ENCODE measurements around the gene PLA2G4C. TPM values are rescaled to one million over a fixed set of nuclear protein-coding genes. Genes with fewer than 3 reads are reported as not detected.

PLA2G4C gene
- total and polyA plus RNA-seq, 4 donors = 1.1 to 5.9 (median 3.1) TPM

- H3K27me3 ChIP-seq (ENCODE audit: control insufficient read depth in 4 of 4, insufficient read depth in 4 of 4, low read length in 3 of 4) = peaks cover 0 to 3% (median 1%) of the 10 kb centered on the region in 4 donors
- no peak overlapping the region for H3K4me3 ChIP-seq (ENCODE audit: low read depth in 1 of 3, low read length in 3 of 3)
These were observed 85.1 kb downstream of the PLA2G4C start for GRCh38 chr19:48025480-48025879.

GRCh38 chr19:48023518-48023917 is 87.1 kb downstream of the PLA2G4C start:
- Histone ChIP-seq H3K4me1 (ENCODE audit: control insufficient read depth in 4 of 4, insufficient read depth in 4 of 4, low read length in 3 of 4) (no peaks in the 10 kb centered on the region), H3K36me3 (ENCODE audit: control insufficient read depth in 4 of 4, insufficient read depth in 3 of 4, low read depth in 1 of 4, low read length in 3 of 4) (no peaks in the 10 kb centered on the region), H3K9me3 (ENCODE audit: control insufficient read depth in 4 of 4, low read length in 3 of 4) (no peaks in the 10 kb centered on the region), H3K27me3 (ENCODE audit: control insufficient read depth in 4 of 4, insufficient read depth in 4 of 4, low read length in 3 of 4) (peaks cover 0 to 8% (median 2%) of the 10 kb centered on the region in 4 donors), H3K9ac (ENCODE audit: low read depth in 1 of 2, low read length in 2 of 2) (no peak overlapping the region), H3K27ac (ENCODE audit: low read depth in 1 of 2, low read length in 2 of 2) (no peak overlapping the region), H3K4me3 (ENCODE audit: low read depth in 1 of 3, low read length in 3 of 3) (no peak overlapping the region)
- 86% methylated on average over 3 of the region's 3 CpGs for WGBS
- no peak for TF ChIP-seq ATF3 (IDR thresholded peaks at IDR 0.05)
- no peak for DNase-seq (ENCODE audit: low spot score)

More at GRCh38 chr19:48025480-48025879, 85.1 kb downstream of the PLA2G4C start:
- Histone ChIP-seq H3K36me3 (ENCODE audit: control insufficient read depth in 4 of 4, insufficient read depth in 3 of 4, low read depth in 1 of 4, low read length in 3 of 4) (no peaks in the 10 kb centered on the region), H3K4me1 (ENCODE audit: control insufficient read depth in 4 of 4, insufficient read depth in 4 of 4, low read length in 3 of 4) (no peaks in the 10 kb centered on the region), H3K9ac (ENCODE audit: low read depth in 1 of 2, low read length in 2 of 2) (no peak overlapping the region), H3K9me3 (ENCODE audit: control insufficient read depth in 4 of 4, low read length in 3 of 4) (no peaks in the 10 kb centered on the region), H3K27ac (ENCODE audit: low read depth in 1 of 2, low read length in 2 of 2) (no peak overlapping the region)
- TF ChIP-seq MAX (IDR thresholded peaks at IDR 0.05) (no peak), TAF1 (conservative IDR thresholded peaks at IDR 0.05) (no peak), SP1 (IDR thresholded peaks at IDR 0.05) (no peak)
- no peak for DNase-seq (ENCODE audit: low spot score)
- 62% methylated on average over 3 of the region's 3 CpGs for WGBS

GRCh38 chr19:48023011-48023410 is 87.6 kb downstream of the PLA2G4C start:
- H3K27ac ChIP-seq (ENCODE audit: low read depth in 1 of 2, low read length in 2 of 2) = no peak overlapping the region
- TF ChIP-seq YY1 (IDR thresholded peaks at IDR 0.05) (no peak), HNF4G (IDR thresholded peaks at IDR 0.05) (no peak), MAX (IDR thresholded peaks at IDR 0.05) (no peak), ATF3 (IDR thresholded peaks at IDR 0.05) (no peak), EGR1 (IDR thresholded peaks at IDR 0.05; ENCODE audit: low read depth in 2 of 2) (no peak)
- no peaks in the 10 kb centered on the region for H3K4me1 ChIP-seq (ENCODE audit: control insufficient read depth in 4 of 4, insufficient read depth in 4 of 4, low read length in 3 of 4)
- peaks cover 0 to 8% (median 2%) of the 10 kb centered on the region in 4 donors for H3K27me3 ChIP-seq (ENCODE audit: control insufficient read depth in 4 of 4, insufficient read depth in 4 of 4, low read length in 3 of 4)
- H3K9ac ChIP-seq (ENCODE audit: low read depth in 1 of 2, low read length in 2 of 2) = no peak overlapping the region
- 53% methylated on average over 2 of the region's 2 CpGs for WGBS
- no peaks in the 10 kb centered on the region for H3K36me3 ChIP-seq (ENCODE audit: control insufficient read depth in 4 of 4, insufficient read depth in 3 of 4, low read depth in 1 of 4, low read length in 3 of 4)
- no peak overlapping the region for H3K4me3 ChIP-seq (ENCODE audit: low read depth in 1 of 3, low read length in 3 of 3)
- no peaks in the 10 kb centered on the region for H3K9me3 ChIP-seq (ENCODE audit: control insufficient read depth in 4 of 4, low read length in 3 of 4)
- DNase-seq (ENCODE audit: low spot score) = no peak

- no peak overlapping the region for H3K27ac ChIP-seq (ENCODE audit: low read depth in 1 of 2, low read length in 2 of 2)
- H3K9me3 ChIP-seq (ENCODE audit: control insufficient read depth in 4 of 4, low read length in 3 of 4) = no peaks in the 10 kb centered on the region
- H3K9ac ChIP-seq (ENCODE audit: low read depth in 1 of 2, low read length in 2 of 2) = no peak overlapping the region
- H3K4me3 ChIP-seq (ENCODE audit: low read depth in 1 of 3, low read length in 3 of 3) = no peak overlapping the region
- H3K4me1 ChIP-seq (ENCODE audit: control insufficient read depth in 4 of 4, insufficient read depth in 4 of 4, low read length in 3 of 4) = no peaks in the 10 kb centered on the region
- no peaks in the 10 kb centered on the region for H3K36me3 ChIP-seq (ENCODE audit: control insufficient read depth in 4 of 4, insufficient read depth in 3 of 4, low read depth in 1 of 4, low read length in 3 of 4)
- no peak for DNase-seq (ENCODE audit: low spot score)
- H3K27me3 ChIP-seq (ENCODE audit: control insufficient read depth in 4 of 4, insufficient read depth in 4 of 4, low read length in 3 of 4) = peaks cover 0 to 7% (median 3%) of the 10 kb centered on the region in 4 donors
- TF ChIP-seq FOXA1 (IDR thresholded peaks at IDR 0.05) (no peak), RXRA (IDR thresholded peaks at IDR 0.05) (no peak), RAD21 (IDR thresholded peaks at IDR 0.05) (no peak), YY1 (IDR thresholded peaks at IDR 0.05) (no peak), MAX (IDR thresholded peaks at IDR 0.05) (no peak), FOXA2 (IDR thresholded peaks at IDR 0.05) (no peak), HNF4G (IDR thresholded peaks at IDR 0.05) (no peak), REST (IDR thresholded peaks at IDR 0.05) (no peak), ATF3 (IDR thresholded peaks at IDR 0.05) (no peak), JUND (IDR thresholded peaks at IDR 0.05) (no peak), SP1 (IDR thresholded peaks at IDR 0.05) (no peak), CTCF (IDR thresholded peaks at IDR 0.05; ENCODE audit: low read depth, low read length, missing input control) (no peak)
- 70% methylated on average over 3 of the region's 3 CpGs for WGBS
These were observed 89.9 kb downstream of the PLA2G4C start for GRCh38 chr19:48020686-48021085.

Measured in liver (tissue), 9 donors.